Neutrophil (primary cell): Measurements from ENCODE around the gene MYEOV.

ENCODE experiments used
- H3K27ac ChIP-seq: fragments of 200-600 bp; sonication (generic); 2 replicates; pipeline ENCODE4 v1.5.1; 2016; ENCODE audit warnings: mild to moderate bottlenecking, moderate library complexity
- H3K27me3 ChIP-seq: fragments of 200-600 bp; sonication (generic); 2 replicates; pipeline ENCODE4 v1.6.0; 2016; ENCODE audit warnings: mild to moderate bottlenecking
- H3K36me3 ChIP-seq: fragments of 200-600 bp; sonication (generic); 2 replicates; pipeline ENCODE4 v1.5.1; 2017
- H3K4me1 ChIP-seq, 2 experiments: fragments of 200-600 bp in 1 of 2; sonication (generic) in 1 of 2; 1 replicate in 1 of 2; 2 replicates in 1 of 2; pipeline versions ENCODE4 v1.5.1 to v1.6.1; 2013 to 2016; ENCODE audit warnings: low read depth in 1 of 2, low read length in 1 of 2, mild to moderate bottlenecking in 1 of 2, moderate library complexity in 1 of 2; ENCODE audit not compliant: control insufficient read depth in 1 of 2, insufficient read depth in 1 of 2
- H3K4me3 ChIP-seq, 2 experiments: fragments of 200-600 bp in 1 of 2; sonication (generic) in 1 of 2; 1 replicate in 1 of 2; 2 replicates in 1 of 2; pipeline ENCODE4 v1.5.1; 2013 to 2016; ENCODE audit warnings: low read depth in 1 of 2, low read length in 1 of 2, mild to moderate bottlenecking in 1 of 2, moderate library complexity in 1 of 2
- H3K9me3 ChIP-seq: fragments of 200-600 bp; sonication (generic); 2 replicates; pipeline ENCODE4 v1.5.1; 2016
- TF ChIP-seq, protein P1 (sequence below): fragments of 200-600 bp; sonication (generic); IDR thresholded peaks from 2 replicates; pipeline ENCODE4 v1.5.1; 2016; ENCODE audit warnings: antibody characterized with exemption

Gene MYEOV

DNA sequence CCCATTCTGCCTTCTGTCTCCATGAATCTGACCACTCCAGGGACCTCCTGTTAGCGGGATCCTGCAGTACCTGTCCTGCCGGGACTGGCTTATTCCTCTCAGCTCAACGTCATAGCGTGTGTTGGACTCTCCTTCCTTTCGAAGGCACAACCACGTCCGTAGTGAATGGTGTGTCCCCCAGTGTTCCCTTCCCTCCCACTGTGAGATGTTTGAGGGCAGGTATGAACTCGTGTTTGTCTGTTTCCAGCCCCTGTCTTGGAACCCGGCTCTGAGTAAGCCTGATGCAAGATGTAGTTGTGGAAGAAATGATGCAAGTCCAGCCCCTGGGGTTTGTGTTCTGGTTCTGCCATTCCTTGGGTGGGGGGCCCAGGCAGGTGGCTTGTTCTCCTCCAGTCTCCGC lies 10.5 kb upstream of the MYEOV start:
- no peak overlapping the region for H3K27ac ChIP-seq
- no peaks in the 10 kb centered on the region for H3K36me3 ChIP-seq
- H3K4me1 ChIP-seq: no peaks in the 10 kb centered on the region
- TF ChIP-seq, protein P1, sequence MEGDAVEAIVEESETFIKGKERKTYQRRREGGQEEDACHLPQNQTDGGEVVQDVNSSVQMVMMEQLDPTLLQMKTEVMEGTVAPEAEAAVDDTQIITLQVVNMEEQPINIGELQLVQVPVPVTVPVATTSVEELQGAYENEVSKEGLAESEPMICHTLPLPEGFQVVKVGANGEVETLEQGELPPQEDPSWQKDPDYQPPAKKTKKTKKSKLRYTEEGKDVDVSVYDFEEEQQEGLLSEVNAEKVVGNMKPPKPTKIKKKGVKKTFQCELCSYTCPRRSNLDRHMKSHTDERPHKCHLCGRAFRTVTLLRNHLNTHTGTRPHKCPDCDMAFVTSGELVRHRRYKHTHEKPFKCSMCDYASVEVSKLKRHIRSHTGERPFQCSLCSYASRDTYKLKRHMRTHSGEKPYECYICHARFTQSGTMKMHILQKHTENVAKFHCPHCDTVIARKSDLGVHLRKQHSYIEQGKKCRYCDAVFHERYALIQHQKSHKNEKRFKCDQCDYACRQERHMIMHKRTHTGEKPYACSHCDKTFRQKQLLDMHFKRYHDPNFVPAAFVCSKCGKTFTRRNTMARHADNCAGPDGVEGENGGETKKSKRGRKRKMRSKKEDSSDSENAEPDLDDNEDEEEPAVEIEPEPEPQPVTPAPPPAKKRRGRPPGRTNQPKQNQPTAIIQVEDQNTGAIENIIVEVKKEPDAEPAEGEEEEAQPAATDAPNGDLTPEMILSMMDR: no peak
- H3K4me3 ChIP-seq: no peak overlapping the region
- no peaks in the 10 kb centered on the region for H3K27me3 ChIP-seq
- H3K9me3 ChIP-seq: no peaks in the 10 kb centered on the region

DNA sequence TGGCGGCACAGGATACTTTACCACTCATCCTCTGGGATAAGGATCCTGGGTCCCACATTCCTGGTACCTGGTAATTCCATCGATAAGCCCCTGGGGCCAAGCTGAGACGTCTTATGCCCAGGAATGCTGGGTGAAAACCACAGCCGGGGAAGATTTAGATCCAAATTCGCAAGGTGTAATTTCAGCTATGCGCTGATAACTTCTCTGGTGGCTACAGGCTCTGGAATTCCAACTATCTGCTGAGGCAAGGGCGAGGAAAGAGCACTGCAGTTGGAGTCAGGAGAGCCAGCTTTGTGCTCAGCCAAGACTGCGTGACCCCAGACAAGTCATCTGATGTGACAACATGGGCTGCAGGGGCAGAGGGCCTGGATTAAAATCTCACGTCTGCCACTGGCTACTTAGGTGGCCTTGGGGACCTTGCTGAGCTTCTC lies 9.9 kb upstream of the MYEOV start:
- Histone ChIP-seq H3K27ac (no peak overlapping the region), H3K4me1 (no peaks in the 10 kb centered on the region), H3K27me3 (no peaks in the 10 kb centered on the region), H3K9me3 (no peaks in the 10 kb centered on the region), H3K4me3 (no peak overlapping the region), H3K36me3 (no peaks in the 10 kb centered on the region)
- TF ChIP-seq, protein P1: no peak

DNA sequence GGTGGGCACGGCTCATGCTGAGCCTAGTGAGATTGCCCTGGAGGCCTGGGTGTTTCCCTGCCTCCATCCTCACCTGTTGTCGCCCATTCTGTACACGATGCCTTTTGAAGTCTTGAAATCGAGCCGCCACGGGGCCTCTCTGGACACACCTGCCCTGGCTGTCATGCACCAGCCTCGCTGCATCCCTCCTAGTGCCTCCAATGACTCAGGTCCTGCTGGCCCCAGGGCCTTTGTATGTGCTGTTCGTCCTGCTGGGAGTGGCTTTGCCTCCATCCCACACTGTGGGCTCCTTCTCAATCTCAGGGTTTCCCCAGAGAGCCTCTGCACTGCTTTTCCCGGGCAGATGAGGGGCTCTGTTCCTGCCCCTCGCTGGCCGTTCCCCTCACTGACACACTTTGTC lies 8.9 kb upstream of the MYEOV start:
- Histone ChIP-seq H3K4me1 (no peaks in the 10 kb centered on the region), H3K27ac (no peak overlapping the region), H3K27me3 (no peaks in the 10 kb centered on the region), H3K4me3 (no peak overlapping the region), H3K9me3 (no peaks in the 10 kb centered on the region), H3K36me3 (no peaks in the 10 kb centered on the region)
- TF ChIP-seq, protein P1: no peak

DNA sequence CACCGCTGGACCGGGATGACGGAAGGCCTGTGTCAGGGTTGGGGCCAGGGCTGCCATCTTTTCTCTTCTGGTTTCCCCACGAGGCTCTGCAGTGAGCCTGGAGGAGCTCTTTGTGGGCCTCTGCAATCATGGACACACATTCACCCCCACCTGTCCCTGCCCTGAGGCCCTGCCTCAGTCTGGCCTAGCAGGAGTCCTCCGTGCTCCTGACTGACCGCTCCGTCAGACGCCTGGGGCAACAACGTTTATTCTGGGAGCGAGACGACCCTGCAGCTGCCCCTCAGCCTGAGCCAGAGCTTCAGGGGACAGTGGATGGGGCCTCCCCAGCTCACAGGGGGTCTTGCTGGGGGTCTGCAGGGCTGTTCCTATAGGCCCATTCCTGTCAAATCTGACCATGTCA lies 8.2 kb upstream of the MYEOV start:
- TF ChIP-seq, protein P1: no peak
- no peaks in the 10 kb centered on the region for H3K27me3 ChIP-seq
- no peaks in the 10 kb centered on the region for H3K9me3 ChIP-seq
- H3K4me3 ChIP-seq: no peak overlapping the region
- no peak overlapping the region for H3K27ac ChIP-seq
- H3K36me3 ChIP-seq: no peaks in the 10 kb centered on the region
- no peaks in the 10 kb centered on the region for H3K4me1 ChIP-seq

DNA sequence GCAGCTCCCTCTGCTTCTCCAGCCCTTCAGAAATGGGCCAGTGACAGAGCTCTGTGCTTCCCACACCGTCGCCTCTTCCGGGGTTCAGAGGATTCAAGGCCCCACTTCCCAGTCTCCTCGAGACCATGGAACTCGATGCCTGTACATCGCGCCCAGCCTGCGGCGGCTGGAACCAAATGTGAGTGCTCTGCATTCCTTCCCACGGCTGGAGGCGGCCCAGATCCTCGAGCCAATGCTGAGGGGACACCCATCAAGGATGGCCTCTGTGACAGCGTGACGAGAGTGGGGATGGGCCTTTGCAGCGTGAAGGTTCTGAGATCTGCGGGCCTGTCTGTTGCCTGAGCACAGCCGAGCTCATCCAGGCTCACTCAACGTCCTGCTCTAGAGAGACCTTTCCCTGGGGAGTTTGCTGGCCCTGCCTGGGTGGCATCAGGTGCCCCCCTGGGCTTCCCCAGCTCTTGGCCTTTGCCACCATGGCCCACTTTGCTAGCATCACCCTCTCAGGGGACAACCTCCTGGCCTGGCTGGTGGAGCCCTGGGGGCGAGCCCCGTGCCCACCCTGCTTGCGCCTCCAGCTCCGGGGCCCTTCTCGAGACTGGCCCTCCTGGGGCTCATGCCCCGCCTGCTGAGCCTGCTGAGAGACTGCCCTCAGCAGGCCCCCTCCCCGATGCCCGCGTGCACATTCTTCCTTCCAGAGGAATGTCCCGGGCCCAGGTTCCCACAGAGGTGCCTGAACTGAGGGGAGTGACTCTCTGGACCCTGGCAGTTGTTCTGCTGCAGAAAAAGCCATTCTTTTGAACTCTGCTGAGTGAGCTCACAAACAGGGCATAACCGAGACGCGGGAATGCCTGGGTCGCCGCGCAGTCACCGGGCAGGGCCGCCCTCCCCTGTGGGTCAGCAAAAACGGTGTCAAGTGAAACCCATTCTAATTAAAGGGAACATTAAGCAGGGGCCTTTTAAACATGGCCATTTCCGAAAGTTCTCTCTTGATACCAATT lies 7.3 kb upstream of the MYEOV start:
- Histone ChIP-seq H3K36me3 (no peaks in the 10 kb centered on the region), H3K4me1 (no peaks in the 10 kb centered on the region), H3K4me3 (no peak overlapping the region), H3K27ac (no peak overlapping the region), H3K9me3 (no peaks in the 10 kb centered on the region), H3K27me3 (no peaks in the 10 kb centered on the region)
- TF ChIP-seq, protein P1: no peak
